CD4-positive, alpha-beta T cell treated with Interleukin-15 for 1 hour (primary cell): ENCODE measurements around the gene TEX26.
"Not testable (repeated sequence)": the region's sequence is repeated elsewhere in the genome, so short reads cannot be mapped to it uniquely, and the experiment has no call there.

Source experiments
- DNase-seq: peaks from one replicate; pipeline ENCODE4 v3.0.0-alpha.2; 2020

TEX26 gene

GRCh38 chr13:30920162-30920909 lies 12.1 kb upstream of the TEX26 start:
- DNase-seq: no peak

GRCh38 chr13:30923418-30923817 lies 9.0 kb upstream of the TEX26 start:
- no peak for DNase-seq

- DNase-seq: no peak
Measured at GRCh38 chr13:30924721-30925120, 7.7 kb upstream of the TEX26 start.

GRCh38 chr13:30925429-30925828 lies 7.0 kb upstream of the TEX26 start:
- DNase-seq: no peak

- no peak for DNase-seq
Measured at GRCh38 chr13:30926781-30927180, 5.7 kb upstream of the TEX26 start.

GRCh38 chr13:30927188-30927587 lies 5.3 kb upstream of the TEX26 start:
- not testable (repeated sequence) for DNase-seq

GRCh38 chr13:30927595-30927994 lies 4.9 kb upstream of the TEX26 start:
- no peak for DNase-seq

GRCh38 chr13:30928978-30929377 lies 3.5 kb upstream of the TEX26 start:
- no peak for DNase-seq

- DNase-seq: no peak
Measured at GRCh38 chr13:30933354-30933670, 856 bp downstream of the TEX26 start.

GRCh38 chr13:30934381-30934780 lies 1.9 kb downstream of the TEX26 start:
- no peak for DNase-seq

GRCh38 chr13:30934803-30935202 lies 2.3 kb downstream of the TEX26 start:
- DNase-seq: no peak

GRCh38 chr13:30936971-30937370 lies 4.5 kb downstream of the TEX26 start:
- DNase-seq: no peak

- no peak for DNase-seq
Measured at GRCh38 chr13:30943881-30944280, 11.4 kb downstream of the TEX26 start.

- DNase-seq: no peak
Measured at GRCh38 chr13:30957258-30957943, 24.9 kb downstream of the TEX26 start.

GRCh38 chr13:30959678-30960077 lies 27.2 kb downstream of the TEX26 start:
- no peak for DNase-seq

- no peak for DNase-seq
Measured at GRCh38 chr13:30963791-30964190, 31.3 kb downstream of the TEX26 start.

GRCh38 chr13:30965380-30965779 lies 32.9 kb downstream of the TEX26 start:
- no peak for DNase-seq

- no peak for DNase-seq
Measured at GRCh38 chr13:30966101-30966500, 33.6 kb downstream of the TEX26 start.

- no peak for DNase-seq
Measured at GRCh38 chr13:30968846-30969245, 36.4 kb downstream of the TEX26 start.

- no peak for DNase-seq
Measured at GRCh38 chr13:30971575-30971974, 39.1 kb downstream of the TEX26 start.

- no peak for DNase-seq
Measured at GRCh38 chr13:30972888-30973377, 40.5 kb downstream of the TEX26 start.

- DNase-seq: no peak
Measured at GRCh38 chr13:30974350-30974749, 41.9 kb downstream of the TEX26 start.

- no peak for DNase-seq
Measured at GRCh38 chr13:30976025-30976424, 43.6 kb downstream of the TEX26 start.
